HG02884 (cell line): ENCODE results near the gene ZNF212.
"Not testable (repeated sequence)": the region's sequence is repeated elsewhere in the genome, so short reads cannot be mapped to it uniquely, and the experiment has no call there.

Experiments used
- ATAC-seq: cut with Tn5 transposase; IDR thresholded peaks from one replicate; pipeline ENCODE4 v1.9.1; 2021; ENCODE audit warnings: mild to moderate bottlenecking, moderate library complexity; ENCODE audit not compliant: unreplicated experiment

The ZNF212 gene

DNA sequence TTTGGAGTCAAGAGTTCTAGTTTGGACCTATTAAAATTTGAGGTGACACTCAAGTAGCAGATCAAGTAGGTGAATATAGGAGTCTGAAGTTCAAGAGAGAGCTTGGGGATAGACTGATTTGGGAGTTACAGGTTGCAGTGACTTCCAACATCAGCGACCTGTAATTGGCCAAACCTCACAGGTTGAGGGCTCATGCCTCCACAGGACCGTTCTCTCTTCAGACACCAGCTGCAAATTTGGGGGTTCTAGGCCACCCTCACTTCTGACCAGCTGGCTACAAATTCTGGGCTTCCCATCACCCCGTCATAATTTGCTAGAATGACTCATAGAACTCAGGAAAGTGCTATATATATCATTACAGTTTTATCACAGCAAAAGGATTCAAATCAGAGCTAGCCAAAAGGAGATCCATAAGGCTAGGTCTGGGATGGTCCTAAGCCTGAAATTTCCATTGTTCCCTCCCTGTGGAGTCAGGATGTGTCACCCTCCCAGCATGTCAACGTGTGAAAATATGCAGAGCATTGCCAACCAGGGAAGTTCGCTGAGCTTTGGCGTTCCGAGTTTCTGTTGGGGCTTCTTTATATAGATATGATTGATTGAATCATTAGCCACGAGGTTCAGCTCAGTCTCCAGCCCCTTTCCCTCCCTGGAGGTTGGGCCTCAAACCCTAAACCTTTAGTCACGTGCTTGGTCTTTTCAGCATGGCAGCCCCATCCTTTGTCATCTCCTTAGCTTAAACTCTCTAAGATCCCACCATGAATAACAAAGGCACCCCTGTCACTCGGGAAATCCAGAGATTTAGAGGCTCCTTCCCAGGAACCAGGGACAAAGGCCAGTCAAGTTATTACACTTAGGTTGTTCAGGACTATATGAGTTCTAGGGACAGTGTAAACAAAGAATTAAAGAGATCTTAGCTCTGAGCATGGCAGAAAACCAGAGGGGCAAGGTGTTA lies 20.7 kb upstream of the ZNF212 start:
- ATAC-seq = no peak

DNA sequence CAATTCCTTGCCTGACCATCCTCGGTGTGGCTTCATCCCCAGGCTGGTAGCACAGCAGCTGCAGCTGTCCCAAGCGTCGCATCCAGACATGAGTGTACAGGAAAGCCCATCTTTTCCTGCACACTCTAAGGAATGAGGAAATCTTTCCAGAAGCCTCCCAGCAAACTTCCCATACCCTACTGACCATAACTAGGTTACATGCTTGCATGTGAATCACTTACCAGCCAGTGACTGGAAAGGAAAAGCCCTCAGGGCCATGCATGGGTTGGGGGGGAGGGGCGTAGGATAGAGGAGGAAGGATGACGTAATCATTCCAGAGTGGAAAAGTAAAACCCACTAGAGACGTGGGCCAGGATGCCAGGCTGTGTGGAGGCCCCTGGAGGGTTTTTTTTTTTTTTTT lies 18.9 kb upstream of the ZNF212 start:
- no peak for ATAC-seq

DNA sequence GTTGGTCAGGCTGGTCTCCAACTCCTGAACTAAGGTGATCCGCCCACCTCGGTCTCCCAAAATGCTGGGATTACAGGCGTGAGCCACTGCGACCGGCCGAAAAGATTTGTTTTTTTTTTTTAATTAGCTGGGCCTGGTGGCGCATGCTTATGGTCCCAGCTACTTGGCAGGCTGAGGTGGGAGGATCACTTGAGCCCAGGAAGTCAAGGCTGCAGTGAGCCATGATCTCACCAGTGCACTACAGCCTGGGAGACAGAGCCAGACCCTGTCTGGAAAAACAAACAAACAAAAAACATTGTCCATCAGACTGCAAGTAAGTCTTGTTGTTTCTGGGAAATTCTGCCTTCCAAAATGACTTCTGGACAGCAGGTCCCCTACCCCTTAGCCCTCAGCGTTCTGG lies 16.3 kb upstream of the ZNF212 start:
- ATAC-seq = no peak

DNA sequence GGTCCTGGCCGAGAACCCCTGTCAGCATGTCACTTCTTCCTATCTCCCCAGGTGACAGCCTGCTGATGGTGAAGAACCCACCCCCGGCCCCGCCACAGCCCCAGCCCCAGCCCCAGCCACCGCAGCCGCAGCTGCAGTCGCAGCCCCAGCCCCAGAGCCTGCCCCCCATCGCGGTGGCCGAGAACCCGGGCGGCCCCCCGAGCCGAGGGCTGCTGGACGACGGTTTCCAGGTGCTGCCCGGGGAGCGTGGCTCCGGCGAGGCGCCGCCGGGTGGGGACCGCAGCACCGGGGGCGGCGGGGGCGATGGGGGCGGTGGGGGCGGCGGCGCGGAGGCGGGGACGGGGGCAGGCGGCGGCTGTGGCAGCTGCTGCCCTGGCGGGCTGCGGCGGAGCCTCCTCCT lies 15.7 kb upstream of the ZNF212 start:
- no peak for ATAC-seq

DNA sequence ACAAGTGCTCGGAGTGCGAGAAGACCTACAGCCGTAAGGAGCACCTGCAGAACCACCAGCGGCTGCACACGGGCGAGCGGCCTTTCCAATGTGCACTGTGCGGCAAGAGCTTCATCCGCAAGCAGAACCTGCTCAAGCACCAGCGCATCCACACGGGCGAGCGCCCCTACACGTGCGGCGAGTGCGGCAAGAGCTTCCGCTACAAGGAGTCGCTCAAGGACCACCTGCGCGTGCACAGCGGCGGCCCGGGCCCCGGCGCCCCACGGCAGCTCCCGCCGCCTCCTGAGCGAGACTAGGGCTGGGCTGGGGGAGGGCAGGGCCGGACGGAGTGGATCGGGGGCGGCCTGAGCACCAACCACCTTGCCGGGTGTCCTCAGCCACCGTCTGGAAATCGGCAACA lies 15.1 kb upstream of the ZNF212 start:
- no peak for ATAC-seq

DNA sequence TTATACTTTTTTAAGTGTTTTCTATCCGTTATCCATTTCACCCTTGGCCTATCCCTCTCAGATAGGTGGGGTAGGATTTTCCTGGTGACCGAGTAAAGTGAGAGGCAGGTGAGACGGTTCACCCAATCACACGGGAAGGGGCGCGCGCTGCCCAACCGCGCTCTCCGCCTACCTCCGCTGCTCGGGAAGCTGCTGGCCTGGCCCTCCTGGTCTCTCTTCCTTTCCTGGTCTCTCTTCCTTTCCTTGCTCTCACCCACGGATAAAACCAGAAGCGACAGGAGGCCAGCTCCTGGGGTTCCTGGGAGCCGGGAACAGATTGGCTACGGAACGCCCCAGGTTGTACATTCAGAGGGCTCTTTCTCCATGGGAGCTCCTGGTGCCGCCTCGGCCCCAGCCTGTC lies 14.3 kb upstream of the ZNF212 start:
- no peak for ATAC-seq

DNA sequence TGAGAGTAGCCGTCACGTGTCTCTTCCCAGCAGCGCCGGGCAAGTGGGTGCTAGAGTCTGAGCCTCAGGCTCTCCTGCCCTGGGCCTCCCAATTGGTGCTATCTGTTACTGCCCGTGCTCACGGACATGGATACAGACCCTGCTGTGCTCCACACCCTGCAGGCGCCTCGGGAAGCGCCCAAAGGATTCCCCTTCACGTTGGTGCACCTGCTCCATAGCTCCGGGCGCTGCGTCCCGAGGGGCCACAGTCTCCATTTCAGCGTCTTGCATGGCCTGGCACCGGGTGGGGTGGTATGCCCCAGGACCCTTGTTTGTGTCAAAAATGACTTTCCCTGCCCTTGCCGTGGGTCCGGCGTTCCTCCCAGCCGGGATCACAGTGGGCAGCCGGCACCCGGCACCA lies 13.8 kb upstream of the ZNF212 start:
- ATAC-seq = no peak

DNA sequence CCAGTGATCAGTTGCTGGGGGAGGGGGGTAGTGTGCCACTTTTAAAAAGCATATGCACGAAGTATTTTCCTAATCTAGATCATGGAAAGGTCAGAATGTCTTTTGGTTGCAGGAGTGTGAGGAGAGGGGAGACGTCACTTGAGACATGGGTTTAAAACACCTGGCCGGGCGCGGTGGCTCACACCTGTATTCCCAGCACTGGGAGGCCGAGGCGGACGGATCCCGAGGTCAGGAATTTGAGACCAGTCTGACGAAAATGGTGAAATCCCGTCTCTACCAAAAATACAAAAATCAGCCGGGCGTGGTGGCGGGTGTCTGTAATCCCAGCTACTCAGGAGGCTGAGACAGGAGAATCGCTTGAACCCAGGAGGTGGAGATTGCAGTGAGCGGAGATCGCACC lies 13.1 kb upstream of the ZNF212 start:
- not testable (repeated sequence) for ATAC-seq

DNA sequence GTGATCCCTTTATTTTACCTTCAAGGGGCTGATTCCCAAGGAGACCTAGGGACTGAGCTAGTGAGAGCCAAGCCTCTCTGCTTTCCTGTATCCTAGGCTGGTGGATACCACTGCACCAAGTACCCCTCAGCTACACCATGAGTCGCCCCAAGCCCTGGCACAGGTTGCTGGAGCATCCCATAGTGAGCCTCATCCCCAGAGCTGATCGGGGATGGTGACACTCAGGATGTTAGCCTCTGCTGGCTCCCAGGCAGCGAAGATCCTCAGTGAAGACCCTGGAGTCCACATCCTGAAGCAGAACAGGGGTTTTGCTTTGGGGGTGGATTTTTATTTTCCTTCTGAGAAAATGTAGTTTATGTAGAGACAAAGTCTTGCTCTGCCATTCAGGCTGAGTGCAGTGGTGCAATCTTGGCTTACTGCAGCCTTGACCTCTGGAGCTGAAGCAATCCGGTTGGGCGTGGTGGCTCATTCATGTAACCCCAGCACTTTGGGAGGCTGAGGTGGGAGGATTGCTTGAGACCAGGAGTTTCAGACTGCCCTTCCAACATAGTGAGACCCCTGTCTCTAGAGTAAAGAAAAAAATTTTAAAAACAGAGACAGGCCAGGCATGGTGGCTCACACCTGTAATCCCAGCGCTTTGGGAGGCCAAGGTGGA lies 12.5 kb upstream of the ZNF212 start:
- no peak for ATAC-seq

DNA sequence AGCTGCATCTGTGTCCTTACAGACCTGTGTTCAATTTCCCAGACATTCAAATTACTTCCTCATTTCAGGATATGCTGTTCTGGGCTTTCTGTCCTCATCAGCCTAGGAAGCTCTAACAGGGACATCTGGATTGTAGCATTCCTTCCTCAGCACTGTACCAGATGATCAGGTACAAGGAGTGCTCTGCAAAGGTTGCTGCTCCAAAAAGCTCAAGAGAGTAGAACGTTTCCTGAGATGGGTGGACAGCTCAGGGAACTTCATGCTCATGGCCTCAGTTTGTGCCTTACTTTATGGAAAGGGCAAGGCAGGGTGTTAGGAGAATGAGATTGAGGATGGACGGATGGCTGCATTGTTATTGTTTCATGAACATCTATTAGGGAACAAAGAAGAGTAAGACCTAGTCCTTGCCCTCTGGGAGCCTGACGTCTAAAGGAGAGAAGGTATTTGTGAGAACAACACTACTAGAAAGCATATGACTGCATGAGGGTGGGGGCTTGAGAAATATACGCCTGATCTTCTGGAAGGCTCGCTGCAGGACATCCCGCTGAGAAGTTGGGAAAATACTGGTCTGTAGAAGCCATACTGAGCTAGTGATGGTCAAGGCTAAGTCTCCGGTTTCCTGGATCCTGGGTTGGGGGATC lies 10.5 kb upstream of the ZNF212 start:
- ATAC-seq = no peak

DNA sequence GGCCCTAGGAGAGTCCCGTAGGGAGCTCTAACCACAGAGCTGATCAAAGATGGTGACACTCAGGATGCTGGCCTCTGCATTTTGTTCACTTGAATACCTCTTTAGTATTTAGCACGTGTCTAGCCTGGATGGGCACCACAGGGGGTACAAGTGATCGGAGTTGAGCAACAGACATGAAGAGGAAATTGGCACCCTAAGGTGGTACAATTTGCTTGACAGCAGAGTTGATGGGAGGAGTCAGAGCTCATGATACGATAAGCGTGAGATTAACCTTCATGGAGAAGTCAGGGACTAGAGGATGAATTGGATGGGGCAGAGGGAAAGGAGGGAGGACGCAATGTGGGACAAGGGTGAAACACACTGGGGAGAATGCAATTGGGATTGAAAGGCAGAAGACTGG lies 9.9 kb upstream of the ZNF212 start:
- ATAC-seq = no peak

DNA sequence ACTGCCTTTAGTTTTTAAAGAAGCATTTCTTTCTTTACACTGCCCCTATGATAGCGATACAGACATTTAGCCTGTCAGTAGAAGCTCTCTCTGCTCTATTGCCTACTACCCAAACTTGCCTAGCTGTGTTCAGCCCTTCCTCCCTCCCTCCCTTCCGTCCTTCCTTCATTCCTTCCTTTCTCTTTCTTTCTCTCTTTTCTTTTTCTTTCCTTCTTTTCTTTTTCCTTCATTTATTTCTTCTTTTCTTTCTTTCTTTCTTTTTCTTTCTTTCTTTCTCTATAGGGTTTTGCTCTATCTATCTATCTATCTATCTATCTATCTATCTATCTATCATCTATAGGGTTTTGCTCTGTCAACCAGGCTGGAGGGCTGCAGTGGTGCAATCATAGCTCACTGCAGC lies 7.1 kb upstream of the ZNF212 start:
- no peak for ATAC-seq

DNA sequence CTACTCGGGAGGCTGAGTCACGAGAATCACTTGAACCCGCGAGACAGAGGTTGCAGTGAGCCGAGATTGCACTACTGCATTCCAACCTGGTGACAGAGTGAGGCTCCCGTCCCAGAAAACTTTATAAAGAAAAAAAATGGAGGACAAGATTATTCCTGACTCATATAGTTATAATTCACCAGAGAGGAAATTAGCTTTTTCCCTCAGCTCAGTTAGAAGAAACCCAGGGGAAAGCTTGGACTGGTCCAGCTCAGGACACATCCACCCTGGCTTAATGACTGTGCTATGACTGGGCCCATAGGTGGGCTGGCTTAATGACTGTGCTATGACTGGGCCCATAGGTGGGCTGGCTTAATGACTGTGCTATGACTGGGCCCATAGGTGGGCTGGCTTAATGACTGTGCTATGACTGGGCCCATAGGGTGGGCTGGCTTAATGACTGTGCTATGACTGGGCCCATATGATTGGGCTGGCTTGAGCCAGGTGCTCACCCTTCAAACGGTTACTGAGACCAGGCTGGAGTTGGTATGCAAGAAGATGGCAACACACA lies 5.7 kb upstream of the ZNF212 start:
- ATAC-seq = not testable (repeated sequence)

DNA sequence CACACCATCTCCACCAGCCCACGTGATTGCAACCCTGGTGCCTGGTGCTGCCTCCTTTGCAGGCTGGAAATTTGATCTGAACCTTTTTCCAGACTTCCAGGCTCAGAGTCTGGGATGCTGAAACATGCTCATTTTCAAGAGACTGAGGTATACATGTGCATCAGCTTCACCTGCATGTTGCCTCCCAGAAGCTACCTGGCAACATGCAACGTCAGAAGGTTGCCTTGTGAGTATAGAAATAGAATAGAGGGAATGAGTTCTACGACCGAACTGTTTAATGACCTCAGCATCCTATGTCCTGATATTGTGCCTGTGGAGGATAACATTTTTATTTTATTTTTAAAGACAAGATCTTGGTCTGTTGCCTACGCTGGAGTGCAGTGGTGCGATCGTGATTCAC lies 1.9 kb upstream of the ZNF212 start:
- no peak for ATAC-seq

DNA sequence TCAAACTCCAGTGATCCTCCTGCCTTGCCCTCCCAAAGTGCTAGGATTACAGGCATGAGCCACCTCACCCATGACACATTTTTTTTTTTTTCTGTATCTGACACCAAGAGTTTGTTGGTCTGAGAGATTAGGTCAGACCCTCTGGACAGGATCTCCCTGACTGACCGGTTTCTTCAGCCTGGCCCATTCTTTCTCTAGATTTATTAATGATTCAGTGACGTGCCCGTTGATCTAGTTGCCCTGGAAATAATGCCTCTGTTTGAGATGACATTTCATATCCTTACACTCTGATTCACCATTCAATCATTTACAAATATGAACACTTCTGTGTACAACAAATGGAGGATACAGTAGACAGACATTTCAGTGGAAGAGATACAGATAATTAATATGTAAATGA lies 1.4 kb upstream of the ZNF212 start:
- no peak for ATAC-seq

DNA sequence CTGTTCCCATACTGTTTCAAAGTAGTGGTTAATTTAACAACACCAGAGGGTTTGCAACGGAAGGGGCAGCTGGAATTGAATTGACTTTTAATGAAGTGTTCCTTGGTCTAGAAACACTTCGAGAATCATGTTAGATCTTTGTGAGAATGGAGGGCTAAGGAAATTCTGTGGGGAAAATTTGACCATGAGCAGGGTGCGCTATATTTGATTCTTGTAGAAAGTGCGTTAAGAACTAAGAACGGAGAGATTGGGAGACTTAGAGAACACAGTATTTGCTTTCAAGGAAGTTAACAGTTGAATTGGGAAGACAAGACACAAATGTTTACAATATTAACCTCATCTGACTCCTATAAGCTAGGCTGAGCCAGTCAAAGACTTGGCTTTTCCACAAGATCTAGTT lies 1.2 kb downstream of the ZNF212 start:
- ATAC-seq = no peak

DNA sequence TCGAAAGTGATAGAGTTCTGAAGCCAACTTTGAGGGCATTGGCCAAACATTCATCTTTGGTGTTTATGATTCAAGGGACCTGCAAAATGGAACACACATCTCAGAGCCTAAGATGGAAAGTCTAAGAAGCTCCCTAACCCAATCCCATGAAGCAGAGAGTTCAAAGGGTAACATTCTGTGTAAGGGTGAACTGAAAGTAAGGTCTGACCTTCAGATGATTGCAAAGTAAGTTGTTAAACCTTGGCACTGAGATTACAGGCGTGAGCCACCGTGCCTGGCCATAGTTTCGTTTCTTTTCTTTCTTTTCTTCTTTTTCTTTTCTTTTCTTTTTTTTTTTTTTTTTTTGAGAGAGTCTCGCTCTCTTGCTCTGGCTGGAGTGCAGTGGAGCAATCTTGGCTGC lies 2.2 kb downstream of the ZNF212 start:
- no peak for ATAC-seq

DNA sequence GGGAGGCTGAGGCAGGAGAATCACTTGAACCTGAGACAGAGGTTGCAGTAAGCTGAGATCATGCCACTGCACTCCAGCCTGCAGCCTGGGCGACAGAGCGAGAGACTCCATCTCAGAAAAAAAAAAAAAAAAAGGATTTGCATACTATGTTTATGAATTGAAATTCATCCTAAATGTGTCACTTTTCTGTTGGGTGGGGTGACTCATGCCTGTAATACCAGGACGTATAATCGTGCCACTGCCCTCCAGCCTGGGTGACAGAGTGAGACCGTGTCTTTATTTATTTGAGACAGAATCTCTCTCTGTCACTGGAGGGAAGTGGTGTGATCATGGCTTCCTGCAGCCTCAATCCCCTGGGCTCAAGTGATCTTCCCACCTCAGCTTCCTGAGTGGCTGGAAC lies 5.8 kb downstream of the ZNF212 start:
- no peak for ATAC-seq

DNA sequence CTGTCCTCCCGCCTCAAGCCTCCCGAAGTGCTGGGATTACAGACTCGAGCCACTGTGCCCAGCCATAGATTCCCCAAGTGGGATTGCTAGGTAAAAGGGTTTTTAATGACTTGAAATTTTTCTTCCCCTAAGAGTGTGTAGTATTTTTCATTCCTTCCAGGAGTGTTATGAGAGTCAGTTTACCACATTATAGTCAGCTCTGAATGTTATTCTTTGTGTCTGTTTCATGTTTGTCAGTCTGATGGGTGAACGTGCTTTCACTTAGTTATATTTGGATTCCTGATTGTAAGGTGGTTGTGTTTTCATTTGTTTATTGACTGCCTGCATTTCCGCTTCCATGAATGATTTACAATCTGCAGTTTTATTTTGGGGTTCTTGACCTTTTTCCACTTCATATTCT lies 6.3 kb downstream of the ZNF212 start:
- ATAC-seq = no peak

DNA sequence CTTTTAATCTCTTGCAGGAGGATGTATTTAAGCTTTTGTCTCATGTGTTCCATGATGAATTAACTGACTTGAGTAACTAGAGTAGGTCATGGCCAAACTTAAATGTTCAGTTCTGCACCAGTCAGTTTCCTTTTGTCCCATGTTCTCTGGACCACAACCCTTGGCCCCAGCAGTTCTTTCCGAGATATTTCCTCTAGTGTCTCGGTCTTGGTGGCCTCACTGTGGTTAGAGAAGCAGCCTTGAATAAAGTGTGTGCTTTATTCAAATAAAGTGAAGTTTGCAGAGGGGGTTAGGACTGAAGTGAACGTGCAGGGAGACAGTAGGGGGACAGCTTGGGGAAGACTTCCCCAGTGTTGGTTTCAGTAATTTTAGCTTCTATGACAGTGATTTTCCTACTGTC lies 9.3 kb downstream of the ZNF212 start:
- peak; percentile 47 for ATAC-seq

DNA sequence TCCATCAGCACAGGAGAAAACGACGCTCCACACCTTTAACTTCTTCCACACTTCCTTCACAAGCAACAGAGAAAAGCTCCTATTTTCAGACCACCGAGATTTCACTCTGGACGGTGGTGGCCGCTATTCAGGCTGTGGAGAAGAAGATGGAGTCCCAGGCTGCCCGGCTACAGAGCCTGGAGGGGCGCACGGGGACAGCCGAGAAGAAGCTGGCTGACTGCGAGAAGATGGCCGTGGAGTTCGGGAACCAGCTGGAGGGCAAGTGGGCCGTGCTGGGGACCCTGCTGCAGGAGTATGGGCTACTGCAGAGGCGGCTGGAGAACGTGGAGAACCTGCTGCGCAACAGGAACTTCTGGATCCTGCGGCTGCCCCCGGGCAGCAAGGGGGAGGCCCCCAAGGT lies 10.7 kb downstream of the ZNF212 start:
- ATAC-seq = not testable (repeated sequence)

DNA sequence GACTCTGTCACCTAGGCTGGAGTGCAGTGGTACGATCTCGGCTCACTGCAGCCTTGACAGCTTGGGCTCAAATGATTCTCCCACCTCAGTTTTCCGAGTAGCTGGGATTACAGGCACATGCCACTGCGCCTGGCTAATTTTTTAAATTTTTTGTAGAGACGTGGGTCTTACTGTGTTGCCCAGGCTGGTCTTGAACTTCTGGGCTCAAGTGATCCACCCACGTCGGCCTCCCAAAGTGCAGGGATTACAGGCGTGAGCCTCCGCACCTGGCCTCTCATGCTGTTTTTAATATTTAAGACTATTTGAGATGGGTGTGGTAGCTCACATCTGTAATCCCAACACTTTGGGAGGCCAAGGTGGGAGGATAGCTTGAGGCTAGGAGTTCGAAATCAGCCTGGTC lies 12.1 kb downstream of the ZNF212 start:
- not testable (repeated sequence) for ATAC-seq
